ENCODE results near the gene UBP1.
"Not testable (repeated sequence)": the region's sequence is repeated elsewhere in the genome, so short reads cannot be mapped to it uniquely, and the experiment has no call there.

UBP1 gene

DNA sequence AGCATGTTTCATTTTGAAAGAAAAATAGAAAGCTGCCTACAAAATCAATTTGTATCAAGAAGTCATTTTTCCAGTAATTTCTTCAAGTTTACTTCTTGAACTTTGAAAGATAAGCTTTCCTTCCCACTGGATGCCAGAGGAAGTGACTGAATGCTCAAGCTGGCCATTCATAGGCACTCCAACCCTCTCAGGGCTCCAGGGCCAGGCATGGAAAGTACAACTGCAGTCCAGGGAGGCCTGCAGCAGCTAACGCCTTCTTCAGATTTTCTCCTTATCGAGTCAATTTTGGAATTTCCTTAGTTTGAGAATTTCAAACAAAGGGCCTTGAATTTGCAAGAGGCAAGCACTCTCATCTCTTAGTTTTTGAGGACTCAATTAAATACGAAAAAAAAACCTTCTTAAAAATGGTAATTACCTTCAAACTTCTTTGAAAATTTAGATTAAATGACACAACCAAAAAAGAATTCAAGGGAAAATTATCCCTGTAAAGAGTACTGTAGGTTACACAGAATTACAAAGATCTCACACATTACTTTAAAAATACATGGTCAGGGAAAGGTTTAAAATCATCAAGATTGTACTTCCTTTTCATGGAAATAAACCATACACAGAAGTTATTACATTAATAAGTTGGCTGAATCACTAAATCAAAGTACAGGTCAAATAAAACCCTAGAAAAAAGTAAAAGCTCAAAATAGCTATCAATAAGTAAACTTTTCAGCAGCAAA lies 2.5 kb downstream of the UBP1 start:
- no peak for DNase-seq (ENCODE audit: low spot score)

DNA sequence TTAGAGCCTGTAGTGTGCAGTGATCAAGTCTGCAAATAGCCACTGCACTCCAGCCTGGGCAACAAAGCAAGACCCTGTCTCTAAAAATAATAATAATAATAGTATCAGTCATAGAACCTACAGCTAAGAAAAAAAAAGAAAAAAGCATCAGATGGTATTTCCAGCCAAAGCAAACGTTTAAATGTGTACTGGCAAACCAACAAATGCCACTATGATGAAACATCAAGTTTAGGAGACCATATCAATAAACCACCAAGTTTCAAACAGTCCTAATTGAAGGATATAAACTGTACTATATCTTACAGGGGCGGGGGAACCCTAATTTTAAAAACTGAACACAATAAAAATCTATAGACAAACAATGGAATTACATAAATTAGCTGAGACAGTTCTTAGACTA lies 6.4 kb downstream of the UBP1 start:
- no peak for DNase-seq (ENCODE audit: low spot score)

DNA sequence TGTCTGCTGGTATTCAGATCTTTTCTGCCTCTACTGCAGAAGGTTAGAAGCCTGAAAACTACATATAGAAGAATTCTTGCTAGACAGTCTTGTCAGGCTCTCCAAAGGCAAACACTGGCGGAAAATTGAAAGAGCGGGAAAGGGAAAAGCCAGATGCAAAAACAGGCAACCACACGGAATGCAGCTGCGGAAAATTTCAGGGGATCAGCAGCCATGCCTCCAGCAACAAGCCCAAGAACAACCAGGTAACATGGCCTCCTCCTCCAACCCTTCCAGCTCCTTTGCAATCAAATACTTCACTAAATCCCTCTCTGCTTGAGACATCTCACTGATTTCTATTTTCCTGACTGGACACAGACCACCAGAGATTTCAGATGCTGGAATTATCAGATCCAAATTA lies 9.6 kb downstream of the UBP1 start:
- no peak for DNase-seq (ENCODE audit: low spot score)

DNA sequence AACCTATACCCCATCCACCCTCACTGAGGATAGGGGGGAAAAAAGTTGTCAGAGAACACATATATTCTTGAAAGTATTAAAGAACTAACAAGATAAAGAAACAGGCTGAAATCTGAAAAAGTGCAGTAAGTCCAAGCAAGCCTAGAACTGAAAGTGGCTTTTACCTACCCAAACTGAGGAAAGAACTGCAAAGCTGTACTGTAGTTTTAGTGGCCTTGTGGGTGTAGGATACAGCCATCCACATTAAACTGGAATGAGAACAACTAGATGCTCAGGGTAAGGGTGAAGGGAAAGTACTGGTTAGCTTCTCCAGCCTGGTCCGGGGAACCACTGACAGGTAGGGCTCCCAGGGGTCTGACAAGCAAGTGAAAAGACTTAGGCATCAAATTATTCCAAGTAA lies 10.1 kb downstream of the UBP1 start:
- no peak for DNase-seq (ENCODE audit: low spot score)

DNA sequence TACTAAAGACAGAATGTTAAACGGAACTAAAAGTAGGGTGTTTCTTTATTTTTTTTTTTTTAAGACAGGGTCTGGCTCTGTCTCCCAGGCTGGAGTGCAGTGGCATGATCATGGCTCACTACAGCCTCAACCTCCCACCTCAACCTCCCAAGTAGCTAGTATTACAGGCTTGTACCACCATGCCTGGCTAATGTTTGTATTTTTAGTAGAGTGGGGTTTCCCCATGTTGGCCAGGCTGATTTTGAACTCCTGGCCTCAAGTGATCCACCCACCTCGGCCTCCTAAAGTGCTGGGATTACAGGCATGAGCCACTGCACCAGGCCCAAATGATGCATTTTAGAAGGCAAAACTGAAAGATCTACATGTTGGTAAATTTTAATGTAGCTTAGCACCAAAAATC lies 10.9 kb downstream of the UBP1 start:
- DNase-seq (ENCODE audit: low spot score) = not testable (repeated sequence)

DNA sequence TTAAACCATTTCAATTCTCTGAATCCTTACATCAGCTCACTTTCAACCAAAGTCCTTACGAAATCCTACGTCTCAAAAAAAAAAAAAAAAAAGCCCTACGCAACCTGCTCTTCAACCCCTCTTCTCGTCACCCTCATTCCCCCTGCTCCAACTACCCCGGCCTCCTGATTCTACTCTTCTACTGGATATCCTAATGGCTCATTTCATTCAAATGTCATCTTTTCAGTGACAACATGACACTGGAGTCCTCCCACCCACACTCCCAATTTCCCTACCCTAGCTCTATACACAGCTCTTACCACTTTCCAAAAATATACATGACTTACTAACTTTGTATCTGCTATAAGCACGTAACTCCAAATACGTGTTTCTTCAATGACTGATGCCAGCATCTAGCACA lies 11.5 kb downstream of the UBP1 start:
- no peak for DNase-seq (ENCODE audit: low spot score)

DNA sequence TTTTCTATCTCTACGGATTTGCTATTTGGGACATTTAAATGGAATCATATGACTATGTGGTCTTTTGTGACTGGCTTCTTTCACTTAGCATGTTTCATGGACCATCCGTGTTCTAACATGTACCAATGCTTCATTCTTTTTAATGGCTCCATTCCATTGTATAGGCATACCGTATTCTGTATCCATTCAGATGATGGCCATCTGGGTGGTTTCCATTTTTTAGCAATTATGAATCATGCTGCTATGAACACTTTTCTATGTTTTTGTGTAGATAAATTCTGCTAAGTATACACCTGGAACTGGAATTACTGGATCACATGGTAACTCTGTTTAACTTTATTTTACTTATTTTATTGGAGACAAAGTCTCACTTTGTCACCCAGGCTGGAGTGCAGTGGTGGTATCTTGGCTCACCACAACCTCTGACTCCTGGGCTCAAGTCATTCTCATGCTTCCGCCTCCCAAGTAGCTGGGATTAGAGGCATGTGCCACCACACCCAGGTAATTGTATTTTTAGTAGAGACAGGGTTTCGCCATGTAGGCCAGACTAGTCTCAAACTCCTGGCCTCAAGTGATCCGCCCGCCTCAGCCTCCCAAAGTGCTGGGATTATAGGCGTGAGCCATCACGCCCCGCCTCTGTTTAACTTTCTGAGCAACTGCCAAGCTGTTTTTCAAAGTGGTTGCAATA lies 13.4 kb downstream of the UBP1 start:
- DNase-seq (ENCODE audit: low spot score) = no peak

DNA sequence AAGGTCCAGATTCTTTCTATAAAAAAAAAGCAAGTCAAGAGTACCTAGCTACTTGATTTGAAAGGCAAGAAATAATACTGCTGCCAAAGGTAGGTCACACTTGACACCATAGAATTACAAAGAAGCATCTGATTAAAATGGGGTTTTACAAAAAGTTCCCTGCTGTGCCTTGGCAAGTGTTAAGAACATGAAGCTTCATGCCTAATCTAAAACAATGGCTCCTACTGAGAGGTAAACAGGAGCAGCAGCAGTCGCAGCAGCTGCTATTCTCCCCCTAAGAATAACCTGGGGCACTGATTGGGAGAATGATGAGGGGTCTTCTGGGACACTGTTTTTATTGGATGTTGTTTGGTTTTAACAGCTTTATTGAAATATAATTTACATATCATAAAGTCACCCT lies 14.1 kb downstream of the UBP1 start:
- DNase-seq (ENCODE audit: low spot score) = no peak

DNA sequence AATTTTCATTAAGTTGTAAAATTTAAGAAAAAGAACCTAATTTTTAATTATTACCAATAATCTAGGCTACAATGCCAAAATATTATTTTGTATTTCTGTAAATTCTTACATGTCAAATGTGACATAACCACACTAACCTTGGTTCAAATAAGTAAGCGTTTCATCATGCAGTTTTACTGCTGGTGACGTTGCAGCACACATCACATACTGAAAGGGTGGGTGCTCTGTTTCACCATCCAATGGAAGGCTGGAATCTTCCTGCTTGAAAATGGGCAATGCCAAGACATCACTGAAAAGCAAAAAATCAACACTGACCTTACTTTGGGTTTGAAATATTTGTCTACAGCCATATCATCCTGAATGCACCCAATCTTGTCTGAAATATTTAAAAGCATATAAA lies 14.8 kb downstream of the UBP1 start:
- no peak for DNase-seq (ENCODE audit: low spot score)

DNA sequence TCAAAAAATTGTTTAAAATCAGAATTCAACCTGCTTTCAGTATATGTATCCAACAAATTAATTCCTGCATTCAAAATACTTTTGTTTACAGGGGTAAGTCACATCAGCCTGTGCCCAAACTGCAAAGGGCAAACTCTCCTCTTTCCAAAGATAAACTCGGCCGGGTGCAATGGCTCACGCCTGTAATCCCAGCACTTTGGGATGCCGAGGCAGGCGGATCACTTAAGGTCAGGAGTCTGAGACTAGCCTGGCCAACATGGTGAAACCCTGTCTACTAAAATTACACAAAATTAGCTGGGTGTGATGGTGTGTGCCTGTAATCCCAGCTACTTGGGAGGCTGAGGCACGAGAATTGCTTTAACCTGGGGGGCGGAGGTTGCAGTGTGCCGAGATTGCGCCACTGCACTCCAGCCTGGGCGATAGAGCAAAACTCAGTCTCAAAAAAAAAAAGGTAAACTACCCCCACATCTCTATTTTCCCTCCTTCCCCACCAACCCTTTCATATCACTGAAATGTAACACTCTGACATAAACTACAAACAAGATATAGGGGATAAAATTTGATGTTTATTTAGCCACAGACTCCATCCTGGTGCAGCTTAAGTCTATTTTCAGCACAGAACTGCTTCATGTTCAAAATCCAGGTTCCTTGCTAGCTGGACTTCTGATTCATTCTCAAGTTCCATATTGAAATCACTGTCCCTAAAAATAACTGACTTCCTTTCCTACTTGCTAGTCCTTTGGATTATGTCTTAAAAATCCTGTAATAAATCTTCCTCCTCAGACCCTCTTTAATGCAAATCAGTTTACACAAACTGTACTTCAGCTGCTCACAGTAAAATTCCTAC lies 15.4 kb downstream of the UBP1 start:
- no peak for DNase-seq (ENCODE audit: low spot score)

DNA sequence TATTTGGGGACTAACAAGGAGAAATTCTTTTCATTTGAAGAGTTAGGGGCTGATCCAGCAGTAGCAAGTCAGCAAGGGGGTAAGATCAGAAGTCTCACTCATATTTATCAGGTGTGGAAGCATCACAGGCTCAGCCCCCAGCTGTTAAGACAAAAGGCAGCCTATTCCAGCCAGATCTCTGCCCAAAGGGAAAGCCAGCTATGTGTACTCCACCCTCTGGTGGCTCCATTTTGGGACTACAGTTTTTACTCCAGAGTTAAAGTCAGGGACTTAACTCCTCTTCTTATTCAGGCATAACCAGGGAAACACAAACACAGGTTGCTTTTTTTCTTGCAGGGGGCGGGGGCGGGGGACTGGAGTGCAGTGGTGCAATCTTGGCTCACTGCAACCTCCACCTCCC lies 19.2 kb downstream of the UBP1 start:
- peak; percentile 48 for DNase-seq (ENCODE audit: low spot score)

DNA sequence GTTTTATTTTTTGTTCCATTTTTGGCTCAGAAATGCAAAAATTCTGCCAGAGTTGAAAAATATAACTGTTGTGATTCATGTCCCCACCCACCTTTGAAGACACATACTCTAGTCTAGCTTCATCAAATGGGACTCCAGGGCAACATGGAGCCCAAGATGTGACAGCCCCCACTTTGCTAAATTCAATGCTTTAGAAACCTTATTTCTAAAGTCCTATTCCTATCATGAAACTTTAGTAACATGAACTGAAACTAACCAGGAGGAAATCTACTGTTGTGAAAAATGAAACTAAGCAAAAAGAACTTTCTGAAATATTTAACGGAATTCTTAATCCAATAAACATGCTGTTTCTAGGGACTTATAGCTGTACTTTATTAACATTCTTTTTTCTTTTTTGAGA lies 20.3 kb downstream of the UBP1 start:
- DNase-seq (ENCODE audit: low spot score) = no peak

DNA sequence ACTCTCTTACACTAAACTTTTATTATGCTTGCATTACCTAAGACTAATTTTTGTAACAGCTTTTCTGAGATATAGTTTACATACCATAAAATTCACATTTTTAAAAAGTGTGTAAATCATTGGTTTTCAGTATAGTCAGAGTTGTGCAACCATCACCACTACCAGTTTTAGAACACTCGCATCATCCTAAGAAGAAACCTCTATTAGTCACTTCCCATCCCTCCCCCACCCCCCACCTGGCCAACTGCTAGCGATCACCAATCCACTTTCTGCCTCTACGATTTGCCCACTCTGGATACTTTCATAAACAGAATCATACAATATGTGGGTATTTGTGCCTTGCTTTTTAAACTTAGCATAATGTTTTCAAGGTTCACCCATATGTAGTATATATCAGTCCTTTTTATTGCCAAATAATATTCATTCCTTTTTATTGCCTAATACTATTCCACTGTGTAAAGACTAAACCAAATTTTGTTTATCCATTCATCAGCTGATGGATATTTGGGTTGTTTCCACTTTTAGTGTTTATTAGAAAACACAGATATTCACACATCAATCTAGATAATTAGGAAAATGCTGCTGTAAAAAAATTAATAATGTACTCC lies 23.0 kb downstream of the UBP1 start:
- no peak for DNase-seq (ENCODE audit: low spot score)

DNA sequence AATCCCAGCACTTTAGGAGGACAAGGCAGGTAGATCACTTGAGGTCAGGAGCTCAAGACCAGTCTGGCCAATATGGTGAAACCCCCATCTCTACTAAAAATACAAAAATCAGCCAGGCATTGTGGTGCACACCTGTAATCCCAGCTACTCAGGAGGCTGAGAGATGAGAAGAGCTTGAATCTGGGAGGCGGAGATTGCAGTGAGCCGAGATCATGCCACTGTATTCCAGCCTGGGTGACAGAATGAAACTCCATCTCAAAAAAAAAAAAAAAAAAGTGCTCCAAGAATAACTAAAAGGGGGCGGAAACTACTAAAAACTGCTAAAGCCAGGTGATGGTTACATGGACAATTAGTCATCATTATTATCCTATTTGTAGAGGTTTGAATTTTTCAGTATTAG lies 29.4 kb downstream of the UBP1 start:
- DNase-seq (ENCODE audit: low spot score) = not testable (repeated sequence)

DNA sequence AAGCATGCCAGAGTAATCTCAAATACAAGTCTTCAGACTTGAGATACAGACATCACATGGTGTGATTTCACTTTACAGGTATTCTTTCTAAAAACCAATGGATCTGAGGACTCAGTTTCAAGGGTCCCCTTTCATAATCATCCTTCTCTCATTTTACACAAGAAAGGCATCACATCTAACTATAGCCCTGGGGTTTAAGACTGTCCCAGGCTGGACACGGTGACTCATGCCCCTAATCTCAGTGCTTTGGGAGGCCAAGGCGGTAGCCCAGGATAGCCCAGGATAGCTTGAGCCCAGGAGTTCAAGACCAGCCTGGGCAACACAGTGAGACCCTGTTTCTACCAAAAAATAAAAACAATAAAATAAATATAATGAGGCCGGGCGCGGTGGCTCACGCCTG lies 36.4 kb downstream of the UBP1 start:
- DNase-seq (ENCODE audit: low spot score) = no peak

DNA sequence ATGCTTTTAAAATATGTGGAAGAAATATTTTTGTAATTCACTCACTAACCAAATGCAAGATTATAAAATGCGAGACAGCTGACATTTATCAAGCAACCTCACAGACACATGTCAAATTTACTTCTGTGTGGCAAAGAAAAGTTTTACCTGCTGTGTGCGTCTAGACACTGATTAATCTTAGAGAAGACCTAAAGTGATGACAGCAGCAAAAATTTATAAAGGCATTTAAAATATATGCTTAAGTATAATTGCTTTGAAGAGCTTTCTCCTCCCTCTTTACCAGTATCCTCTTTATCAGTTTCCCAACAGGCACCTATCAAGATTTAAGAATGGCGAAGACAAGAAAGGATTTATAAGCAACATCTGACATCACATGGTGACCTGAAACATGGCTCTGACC lies 37.3 kb downstream of the UBP1 start:
- DNase-seq (ENCODE audit: low spot score) = no peak

DNA sequence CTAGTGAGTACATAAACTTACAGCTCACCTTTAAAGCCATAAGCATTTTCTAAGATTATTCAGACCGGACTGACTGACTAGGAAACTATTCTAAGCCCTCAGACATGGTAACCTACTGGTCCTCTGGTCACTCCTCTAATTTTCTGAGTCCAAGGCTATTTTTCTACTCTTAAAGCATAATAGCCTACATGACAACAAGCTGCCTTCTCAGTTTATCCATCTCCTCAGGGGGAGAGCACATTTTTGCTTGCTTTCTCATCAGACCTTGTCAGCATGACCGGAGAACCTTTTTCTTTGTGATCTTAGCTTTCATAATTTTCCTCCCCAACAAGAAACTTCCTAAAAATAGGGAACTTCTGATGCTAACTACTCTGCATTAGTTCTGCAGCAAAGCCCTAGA lies 38.4 kb downstream of the UBP1 start:
- no peak for DNase-seq (ENCODE audit: low spot score)

DNA sequence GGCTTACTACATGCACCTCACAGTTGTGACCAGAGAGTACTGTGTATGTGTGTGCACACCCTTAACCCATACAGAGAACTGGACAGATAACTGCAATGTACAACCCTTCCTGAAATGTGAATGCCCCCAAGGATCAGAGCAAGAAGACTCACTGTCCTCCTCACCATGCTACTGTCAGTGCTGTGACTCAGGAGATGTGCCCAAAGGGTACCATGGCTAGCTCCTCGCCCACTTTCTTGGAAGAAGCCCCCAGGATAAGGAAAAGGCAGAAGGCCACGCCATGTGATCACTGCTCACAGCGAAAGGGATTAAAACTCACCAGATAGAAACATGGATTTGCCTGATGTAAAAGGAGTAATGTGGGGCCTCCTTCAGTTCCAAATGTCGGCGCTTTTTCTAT lies 41.8 kb downstream of the UBP1 start:
- no peak for DNase-seq (ENCODE audit: low spot score)

DNA sequence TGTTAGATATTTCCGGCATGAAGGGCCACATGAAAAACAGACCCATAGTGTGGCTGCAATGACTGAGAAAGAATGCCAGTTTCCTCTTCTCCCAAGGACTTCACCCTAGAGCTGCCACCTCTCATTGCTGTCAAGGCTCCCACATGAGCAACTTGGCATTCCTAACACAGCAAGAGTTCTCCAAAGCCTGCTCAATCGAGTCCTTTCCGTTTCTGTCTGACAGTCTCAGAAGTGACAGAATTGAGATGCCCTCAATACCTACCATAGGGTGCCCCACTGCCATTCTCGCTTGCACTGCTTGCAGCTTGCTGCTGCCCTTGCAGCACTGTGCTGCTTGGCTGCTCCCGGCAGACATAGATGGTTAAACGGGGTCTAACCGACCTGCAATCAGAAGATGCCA lies 44.3 kb downstream of the UBP1 start:
- DNase-seq (ENCODE audit: low spot score) = no peak

DNA sequence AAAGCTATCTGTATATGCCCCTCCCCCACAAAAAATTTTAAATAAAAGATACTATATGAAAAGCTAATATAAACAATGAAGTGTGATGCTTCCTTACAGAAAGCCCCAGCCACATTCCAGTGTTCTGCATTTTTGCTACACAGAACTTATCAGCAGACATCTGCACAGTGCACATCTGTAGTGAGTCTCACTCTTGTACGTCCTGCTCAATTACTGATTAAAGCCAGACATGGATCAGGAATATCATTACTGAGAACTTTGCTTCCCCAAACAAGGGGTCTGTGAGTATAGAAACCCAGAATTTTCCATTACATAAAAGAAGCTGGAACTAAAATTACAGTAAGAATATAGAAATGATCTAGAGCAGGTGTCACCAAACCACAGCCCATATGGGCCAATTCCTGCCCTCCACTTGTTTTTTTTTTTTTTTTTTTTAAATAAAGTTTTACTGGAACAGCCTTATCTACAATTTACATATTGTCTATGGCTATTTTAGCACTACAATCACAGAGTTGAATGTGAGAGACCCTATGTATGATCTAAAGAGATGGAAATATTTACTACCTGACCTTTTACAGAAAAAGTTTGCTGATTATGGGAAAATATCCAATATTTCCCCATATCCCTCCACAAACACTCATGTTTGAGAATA lies 45.7 kb downstream of the UBP1 start:
- no peak for DNase-seq (ENCODE audit: low spot score)

DNA sequence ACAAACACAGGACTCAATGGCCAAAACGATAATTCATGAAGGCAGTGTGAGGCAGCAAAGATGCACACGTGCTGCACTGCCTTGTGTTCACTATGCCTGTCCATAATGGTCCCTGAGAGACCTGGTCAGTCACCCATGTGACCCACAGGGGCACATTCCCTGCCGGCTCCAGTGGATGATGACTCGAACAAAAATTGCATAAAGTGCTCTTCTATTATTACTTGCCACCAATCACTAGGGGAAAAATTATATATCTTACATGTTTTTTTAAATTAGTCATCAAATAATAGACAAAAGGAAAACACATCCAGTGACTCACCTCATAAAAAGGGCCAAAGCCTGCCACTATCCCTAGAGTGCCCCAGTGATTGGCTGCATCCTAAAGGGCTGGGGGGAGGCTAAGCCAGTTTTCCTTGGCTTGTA lies 47.5 kb downstream of the UBP1 start:
- DNase-seq (ENCODE audit: low spot score) = no peak

DNA sequence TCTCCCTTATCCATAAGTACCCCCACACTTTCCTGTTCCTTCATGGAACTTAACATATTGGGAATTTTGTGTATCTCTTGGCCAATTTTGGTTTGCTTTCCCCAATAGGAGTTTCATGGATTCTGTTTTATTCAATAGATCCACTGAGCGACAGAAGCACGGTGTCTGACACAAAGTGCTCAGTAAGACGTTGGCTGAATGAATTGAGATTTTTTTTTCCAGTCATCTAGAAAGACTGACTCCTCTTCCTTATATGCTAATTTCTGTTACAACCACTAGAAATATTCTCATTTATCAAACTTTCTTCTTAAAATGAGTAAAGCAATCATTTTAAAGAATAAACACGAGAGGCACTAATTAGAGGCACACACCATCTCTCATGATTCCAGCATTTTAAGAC lies 48.1 kb downstream of the UBP1 start:
- no peak for DNase-seq (ENCODE audit: low spot score)

Measured in D341Med (cell line).